Smooth muscle cell (in vitro differentiated cells): Measurements from ENCODE around the gene SYAP1. TPM values are rescaled to one million over a fixed set of nuclear protein-coding genes. Genes with fewer than 3 reads are reported as not detected.
"Not testable (repeated sequence)": the region's sequence is repeated elsewhere in the genome, so short reads cannot be mapped to it uniquely, and the experiment has no call there.

ENCODE experiments used
- DNase-seq: peaks from one replicate; lab custom pipeline; 2025; ENCODE audit not compliant: unreplicated experiment; lab: John Stamatoyannopoulos, UW
- H2AFZ ChIP-seq: fragments of 200-600 bp; sonication (generic); 2 replicates; pipeline ENCODE4 v1.6.0; 2016; ENCODE audit warnings: antibody characterized with exemption, low read depth, mild to moderate bottlenecking
- H3F3A ChIP-seq: fragments of 200-600 bp; sonication (generic); 2 replicates; pipeline ENCODE4 v1.6.0; 2017; ENCODE audit warnings: antibody characterized with exemption, low read depth
- H3K27ac ChIP-seq: fragments of 200-600 bp; sonication (generic); 2 replicates; pipeline ENCODE4 v1.5.1; 2016; ENCODE audit warnings: low read depth, mild to moderate bottlenecking
- H3K27me3 ChIP-seq: fragments of 200-600 bp; sonication (generic); 2 replicates; pipeline ENCODE4 v1.6.1; 2016; ENCODE audit warnings: low read depth, mild to moderate bottlenecking
- H3K36me3 ChIP-seq: fragments of 200-600 bp; sonication (generic); 2 replicates; pipeline ENCODE4 v1.5.1; 2016; ENCODE audit warnings: low read depth
- H3K4me1 ChIP-seq: fragments of 200-600 bp; sonication (generic); 2 replicates; pipeline ENCODE4 v1.5.1; 2016; ENCODE audit warnings: low read depth
- H3K4me2 ChIP-seq: fragments of 200-600 bp; sonication (generic); 2 replicates; pipeline ENCODE4 v1.6.0; 2016; ENCODE audit warnings: mild to moderate bottlenecking
- H3K4me3 ChIP-seq: fragments of 200-600 bp; sonication (generic); 2 replicates; pipeline ENCODE4 v1.5.1; 2016; ENCODE audit warnings: mild to moderate bottlenecking
- H3K79me2 ChIP-seq: fragments of 200-600 bp; sonication (generic); 2 replicates; pipeline ENCODE4 v1.6.0; 2016; ENCODE audit warnings: low read depth, mild to moderate bottlenecking
- H3K9ac ChIP-seq: fragments of 200-600 bp; sonication (generic); 2 replicates; pipeline ENCODE4 v1.6.0; 2016; ENCODE audit warnings: low read depth
- H3K9me3 ChIP-seq: fragments of 200-600 bp; sonication (generic); replicated peaks from 2 replicates; pipeline ENCODE4 v1.5.1; 2016; ENCODE audit warnings: low read depth
- H4K20me1 ChIP-seq: fragments of 200-600 bp; sonication (generic); 2 replicates; pipeline ENCODE4 v1.6.0; 2016; ENCODE audit warnings: low read depth
- WGBS: methylation state at CpG from one replicate; pipeline ENCODE4 v1.1.7; 2016; ENCODE audit warnings: low lambda C conversion rate; 5-methylcytosine and 5-hydroxymethylcytosine counted together
- polyA plus RNA-seq: library from polyadenylated mRNA; unstranded; fragments of >200 nt; fragmentation: Nextera tagmentation; extraction: Ambion mirVana; gene quantifications from 2 replicates; pipeline ENCODE4 v1.2.1, GENCODE V29; 2016
- total RNA-seq: library from RNA; depleted of rRNA; stranded (reverse); fragments of >200 nt; gene quantifications from 2 replicates; pipeline ENCODE4 v1.2.3, GENCODE V29; 2014
- TF ChIP-seq, protein P1 (sequence below): fragments of 200-600 bp; sonication (generic); IDR thresholded peaks from 2 replicates; pipeline ENCODE4 v1.5.1; 2017; ENCODE audit warnings: borderline replicate concordance, mild to moderate bottlenecking, antibody characterized with exemption; ENCODE audit not compliant: insufficient read depth, poor library complexity, severe bottlenecking

The SYAP1 gene
- total and polyA plus RNA-seq, 2 experiments from 2014 or later, result 52.3 to 52.8 TPM

DNA sequence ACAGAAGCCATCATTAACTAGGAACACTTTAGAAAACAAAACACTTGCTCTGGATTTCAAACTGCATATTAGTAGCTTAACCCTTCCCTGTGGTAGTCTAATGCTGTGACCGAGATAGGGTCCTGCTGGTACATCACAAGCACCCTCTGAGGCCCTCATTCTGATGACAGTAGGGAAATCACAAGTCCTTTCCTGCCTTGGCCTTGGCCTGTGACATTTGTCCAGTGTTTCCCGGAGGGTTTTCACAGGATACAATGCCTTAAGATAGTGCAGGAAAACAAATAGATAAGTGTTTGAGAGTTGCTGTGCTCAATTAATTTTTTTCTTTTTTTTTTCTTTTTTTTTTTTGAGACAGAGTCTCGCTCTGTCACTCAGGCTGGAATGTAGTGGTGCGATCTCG is 29.0 kb downstream of the SYAP1 start:
- peaks cover 67% of the 10 kb centered on the region for H4K20me1 ChIP-seq
- 99% methylated on average over 5 of the region's 5 CpGs for WGBS
- no peak overlapping the region for H3K4me2 ChIP-seq
- no peak overlapping the region for H2AFZ ChIP-seq
- no peaks in the 10 kb centered on the region for H3K9me3 ChIP-seq
- peaks cover under 1% of the 10 kb centered on the region for H3K4me1 ChIP-seq
- no peak overlapping the region for H3K9ac ChIP-seq
- TF ChIP-seq, protein P1, sequence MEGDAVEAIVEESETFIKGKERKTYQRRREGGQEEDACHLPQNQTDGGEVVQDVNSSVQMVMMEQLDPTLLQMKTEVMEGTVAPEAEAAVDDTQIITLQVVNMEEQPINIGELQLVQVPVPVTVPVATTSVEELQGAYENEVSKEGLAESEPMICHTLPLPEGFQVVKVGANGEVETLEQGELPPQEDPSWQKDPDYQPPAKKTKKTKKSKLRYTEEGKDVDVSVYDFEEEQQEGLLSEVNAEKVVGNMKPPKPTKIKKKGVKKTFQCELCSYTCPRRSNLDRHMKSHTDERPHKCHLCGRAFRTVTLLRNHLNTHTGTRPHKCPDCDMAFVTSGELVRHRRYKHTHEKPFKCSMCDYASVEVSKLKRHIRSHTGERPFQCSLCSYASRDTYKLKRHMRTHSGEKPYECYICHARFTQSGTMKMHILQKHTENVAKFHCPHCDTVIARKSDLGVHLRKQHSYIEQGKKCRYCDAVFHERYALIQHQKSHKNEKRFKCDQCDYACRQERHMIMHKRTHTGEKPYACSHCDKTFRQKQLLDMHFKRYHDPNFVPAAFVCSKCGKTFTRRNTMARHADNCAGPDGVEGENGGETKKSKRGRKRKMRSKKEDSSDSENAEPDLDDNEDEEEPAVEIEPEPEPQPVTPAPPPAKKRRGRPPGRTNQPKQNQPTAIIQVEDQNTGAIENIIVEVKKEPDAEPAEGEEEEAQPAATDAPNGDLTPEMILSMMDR, result no peak
- peaks cover 11% of the 10 kb centered on the region for H3K36me3 ChIP-seq
- no peak for DNase-seq
- no peak overlapping the region for H3K27ac ChIP-seq
- H3K4me3 ChIP-seq, result no peak overlapping the region
- H3K27me3 ChIP-seq, result no peaks in the 10 kb centered on the region
- no peaks in the 10 kb centered on the region for H3K79me2 ChIP-seq
- no peaks in the 10 kb centered on the region for H3F3A ChIP-seq

DNA sequence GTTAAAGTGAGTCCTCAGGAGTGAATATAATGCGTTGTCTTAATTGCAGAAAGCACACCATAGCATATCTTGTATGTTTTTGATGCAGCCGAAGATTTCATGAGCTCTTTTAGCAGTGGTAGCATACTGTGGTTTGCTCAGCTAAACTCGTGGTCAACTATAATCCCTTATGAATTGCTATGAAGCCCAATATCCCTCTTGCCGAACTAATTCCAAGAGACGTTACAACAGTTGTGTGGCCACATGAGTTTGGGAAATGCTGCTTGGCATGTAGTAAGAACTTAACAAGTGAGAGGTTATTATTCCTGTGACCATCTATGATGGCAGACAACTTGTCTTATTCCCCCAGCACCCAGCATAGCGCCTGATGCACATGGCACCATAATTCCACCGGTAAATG is 30.7 kb downstream of the SYAP1 start:
- Histone ChIP-seq H4K20me1 (peaks cover 63% of the 10 kb centered on the region), H3K36me3 (peaks cover 11% of the 10 kb centered on the region), H3K79me2 (no peaks in the 10 kb centered on the region), H3K9me3 (no peaks in the 10 kb centered on the region), H3F3A (no peaks in the 10 kb centered on the region), H3K9ac (no peak overlapping the region), H3K4me3 (no peak overlapping the region), H3K4me1 (peaks cover 4% of the 10 kb centered on the region), H3K4me2 (no peak overlapping the region), H3K27me3 (no peaks in the 10 kb centered on the region), H3K27ac (no peak overlapping the region), H2AFZ (no peak overlapping the region)
- TF ChIP-seq, protein P1, result no peak
- 60% methylated on average over 7 of the region's 7 CpGs for WGBS
- DNase-seq, result no peak

DNA sequence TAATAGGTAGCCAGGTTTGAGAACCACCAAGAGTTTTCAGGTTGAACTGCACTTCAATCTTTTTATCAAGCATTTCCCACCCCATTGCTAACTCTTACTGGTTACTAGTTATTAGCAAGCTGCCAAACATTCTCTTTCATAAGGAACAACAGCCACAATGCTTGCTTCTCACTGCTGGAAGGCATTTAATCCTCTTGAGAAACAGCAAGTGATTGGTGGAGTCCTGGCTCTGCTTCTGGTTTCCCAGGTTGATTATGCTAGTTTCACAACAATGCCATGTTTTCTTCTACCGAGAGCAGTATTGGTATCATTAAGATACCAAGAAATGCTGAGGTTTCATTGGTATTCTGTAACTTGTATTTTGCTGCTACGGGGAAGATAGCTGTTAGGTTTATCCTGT is 34.6 kb downstream of the SYAP1 start:
- Histone ChIP-seq H2AFZ (no peak overlapping the region), H3K4me1 (peaks cover 4% of the 10 kb centered on the region), H3K4me2 (no peak overlapping the region), H3K27ac (no peak overlapping the region), H3K27me3 (no peaks in the 10 kb centered on the region), H3F3A (no peaks in the 10 kb centered on the region), H3K4me3 (no peak overlapping the region), H4K20me1 (peaks cover 43% of the 10 kb centered on the region), H3K79me2 (no peaks in the 10 kb centered on the region), H3K9ac (no peak overlapping the region), H3K36me3 (peaks cover 22% of the 10 kb centered on the region), H3K9me3 (no peaks in the 10 kb centered on the region)
- TF ChIP-seq, protein P1, result no peak
- WGBS, result 91% methylated on average over 2 of the region's 2 CpGs
- DNase-seq, result no peak

DNA sequence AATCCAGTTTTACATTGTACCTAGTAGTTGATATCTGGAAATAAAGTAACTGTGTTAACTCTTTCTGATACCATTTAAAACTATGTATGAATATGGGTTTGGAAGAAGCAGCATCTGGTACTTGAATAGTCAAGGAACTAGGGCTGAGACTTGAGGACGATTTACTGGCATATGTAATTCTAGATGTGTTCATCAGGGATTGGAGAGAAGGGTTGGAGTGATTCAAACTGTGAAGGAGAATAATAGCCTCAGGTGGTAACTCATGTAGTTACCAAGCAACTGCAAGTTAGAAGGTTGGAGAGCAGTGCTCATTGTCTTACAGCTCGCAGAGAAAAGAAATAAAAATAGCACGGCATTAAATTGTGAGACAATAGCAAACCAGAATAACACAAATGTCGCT is 37.3 kb downstream of the SYAP1 start:
- Histone ChIP-seq H3K36me3 (peaks cover 42% of the 10 kb centered on the region), H3K9me3 (no peaks in the 10 kb centered on the region), H2AFZ (no peak overlapping the region), H4K20me1 (peaks cover 21% of the 10 kb centered on the region), H3K79me2 (no peaks in the 10 kb centered on the region), H3K4me3 (no peak overlapping the region), H3F3A (no peaks in the 10 kb centered on the region), H3K27me3 (no peaks in the 10 kb centered on the region), H3K4me2 (no peak overlapping the region), H3K4me1 (peaks cover 4% of the 10 kb centered on the region), H3K27ac (no peak overlapping the region), H3K9ac (no peak overlapping the region)
- DNase-seq, result no peak
- TF ChIP-seq, protein P1, result no peak
- 96% methylated on average over 4 of the region's 4 CpGs for whole genome bisulfite sequencing

DNA sequence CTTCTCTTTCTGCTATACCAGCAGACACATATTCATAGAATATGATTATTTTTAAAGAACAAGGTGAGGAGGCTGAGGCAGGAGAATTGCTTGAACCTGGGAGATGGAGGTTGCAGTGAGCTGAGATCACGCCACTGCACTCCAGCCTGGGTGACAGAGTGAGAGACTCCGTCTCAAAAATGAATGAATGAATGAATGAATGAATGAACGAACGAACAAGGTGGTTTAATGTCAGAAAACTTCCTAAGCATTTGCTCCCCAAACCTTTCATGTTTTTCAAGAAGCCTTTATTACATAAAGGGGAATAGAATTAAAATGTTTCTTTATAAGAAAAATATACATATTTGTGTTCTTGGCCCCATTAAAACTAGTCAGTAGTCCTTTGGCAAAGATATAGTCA is 42.1 kb downstream of the SYAP1 start:
- H3K4me1 ChIP-seq, H3K27me3 ChIP-seq, DNase-seq, H4K20me1 ChIP-seq, H3K4me2 ChIP-seq, H3K27ac ChIP-seq, H3K9me3 ChIP-seq, H2AFZ ChIP-seq, H3K79me2 ChIP-seq, H3K9ac ChIP-seq, H3F3A ChIP-seq, H3K4me3 ChIP-seq: not testable (repeated sequence)
- 97% methylated on average over 4 of the region's 4 CpGs for WGBS
- H3K36me3 ChIP-seq, result peaks cover 31% of the 10 kb centered on the region
